Endothelial cell of umbilical vein (primary cell): ENCODE results near the gene RGSL1. TPM values are rescaled to one million over a fixed set of nuclear protein-coding genes. Genes with fewer than 3 reads are reported as not detected.

Experiments
- BruUV-seq: library from RNA; stranded (reverse); fragments of 400-500 nt; replicated peaks from 2 replicates; lab custom pipeline; 2021; lab: Mats Ljungman, UMichigan
- CTCF ChIA-PET: fragments of 300-600, 350-600 bp; sonication (Branson Sonifier 250); formaldehyde crosslinking; loops from one replicate; lab custom pipeline; 2021; ENCODE audit warnings: antibody characterized with exemption, inconsistent platforms; lab: Charles Lee
- POLR2A ChIA-PET: fragments of 300-600, 350-600 bp; sonication (Branson Sonifier 250); formaldehyde crosslinking; loops from one replicate; lab custom pipeline; 2021; ENCODE audit warnings: antibody characterized with exemption, inconsistent platforms; lab: Charles Lee
- DNase-seq: peaks from one replicate; pipeline ENCODE4 v3.0.0-alpha.2; 2011; ENCODE audit warnings: low read depth, low spot score
- FAIRE-seq: peaks from 2 replicates; lab custom pipeline; 2011; peaks lifted over from hg19 to GRCh38; lab: Jason Lieb, UNC
- H2AFZ ChIP-seq: 2 replicates; pipeline ENCODE4 v1.6.0; 2012; ENCODE audit warnings: low read depth, low read length, control low read depth, inconsistent platforms
- H3K27ac ChIP-seq: 2 replicates; pipeline ENCODE4 v1.5.1; 2011; ENCODE audit warnings: low read depth, mild to moderate bottlenecking, control low read depth, low read length, moderate library complexity; ENCODE audit not compliant: insufficient read depth
- H3K27me3 ChIP-seq, 2 experiments: 2 replicates each; pipeline versions ENCODE4 v1.6.0 to v1.6.1; 2011; ENCODE audit warnings: low read length in 2 of 2, mixed read lengths in 1 of 2; ENCODE audit not compliant: control insufficient read depth in 2 of 2, insufficient read depth in 2 of 2
- H3K36me3 ChIP-seq, 2 experiments: 2 replicates in 1 of 2; 3 replicates in 1 of 2; pipeline ENCODE4 v1.5.1; 2011; ENCODE audit warnings: low read length in 2 of 2, mild to moderate bottlenecking in 1 of 2, moderate library complexity in 1 of 2; ENCODE audit not compliant: control insufficient read depth in 2 of 2, insufficient read depth in 2 of 2; ENCODE audit errors: extremely low read depth in 1 of 2
- H3K4me1 ChIP-seq: 3 replicates; pipeline ENCODE4 v1.5.1; 2011; ENCODE audit warnings: mild to moderate bottlenecking, low read length; ENCODE audit not compliant: control insufficient read depth, insufficient read depth; ENCODE audit errors: extremely low read depth
- H3K4me2 ChIP-seq: 2 replicates; pipeline ENCODE4 v1.6.1; 2011; ENCODE audit warnings: low read length, control low read depth, mixed read lengths; ENCODE audit not compliant: insufficient read depth
- H3K4me3 ChIP-seq, 3 experiments: fragments of 200-600 bp in 1 of 3; sonication (generic), shearing (Covaris generic) in 1 of 3; replicated peaks in 1 of 3; 2 replicates each; pipeline ENCODE4 v1.5.1; 2011 to 2016; ENCODE audit warnings: control low read depth in 3 of 3, low read length in 3 of 3, mild to moderate bottlenecking in 2 of 3, inconsistent platforms in 1 of 3, low read depth in 1 of 3, moderate library complexity in 1 of 3; ENCODE audit not compliant: insufficient read depth in 1 of 3
- H3K79me2 ChIP-seq: 2 replicates; pipeline ENCODE4 v1.6.0; 2012; ENCODE audit warnings: low read length, inconsistent platforms; ENCODE audit not compliant: control insufficient read depth, insufficient read depth
- H3K9ac ChIP-seq: replicated peaks from 2 replicates; pipeline ENCODE3; 2011; ENCODE audit warnings: low read length, control low read depth; ENCODE audit not compliant: insufficient read depth; ENCODE audit errors: extremely low read depth
- H3K9me1 ChIP-seq: replicated peaks from 3 replicates; pipeline ENCODE4 v1.6.0; 2011; ENCODE audit warnings: mild to moderate bottlenecking, low read length; ENCODE audit not compliant: control insufficient read depth, insufficient read depth; ENCODE audit errors: extremely low read depth
- H3K9me3 ChIP-seq: replicated peaks from 2 replicates; pipeline ENCODE4 v1.5.1; 2012; ENCODE audit warnings: low read length, inconsistent platforms; ENCODE audit not compliant: control insufficient read depth, insufficient read depth
- H4K20me1 ChIP-seq: replicated peaks from 2 replicates; pipeline ENCODE3; 2011; ENCODE audit warnings: mild to moderate bottlenecking, low read length; ENCODE audit not compliant: control insufficient read depth, insufficient read depth; ENCODE audit errors: extremely low read depth
- EZH2 ChIP-seq: IDR thresholded peaks from 2 replicates; pipeline ENCODE4 v1.6.1; 2012; ENCODE audit warnings: borderline replicate concordance, low read depth, mild to moderate bottlenecking, moderate library complexity, low read length, inconsistent platforms; ENCODE audit not compliant: severe bottlenecking
- FOS ChIP-seq: IDR thresholded peaks from 2 replicates; pipeline ENCODE4 v1.6.1; 2011; ENCODE audit warnings: mild to moderate bottlenecking, low read length, moderate library complexity, borderline replicate concordance; ENCODE audit not compliant: insufficient read depth
- GATA2 ChIP-seq: IDR thresholded peaks from 2 replicates; pipeline ENCODE4 v1.7.0; 2011; ENCODE audit warnings: low read depth, mild to moderate bottlenecking, moderate library complexity, mixed read lengths, low read length; ENCODE audit not compliant: insufficient read length, insufficient read depth
- JUN ChIP-seq: IDR thresholded peaks from 2 replicates; pipeline ENCODE4 v1.6.1; 2011; ENCODE audit warnings: borderline replicate concordance, low read depth; ENCODE audit not compliant: insufficient read length, insufficient read depth
- MYC ChIP-seq: IDR thresholded peaks from one replicate; pipeline ENCODE4 v1.6.1; 2011; ENCODE audit warnings: mild to moderate bottlenecking, low read depth, low read length
- POLR2A ChIP-seq: IDR thresholded peaks from 2 replicates; pipeline ENCODE4 v1.6.1; 2012; ENCODE audit warnings: low read depth, mild to moderate bottlenecking, control low read depth, low read length
- POLR2AphosphoS5 ChIP-seq: IDR thresholded peaks from 2 replicates; pipeline ENCODE4 v1.6.1; 2012; ENCODE audit warnings: low read depth, mild to moderate bottlenecking, control low read depth, low read length, moderate library complexity; ENCODE audit not compliant: insufficient read depth
- dilution Hi-C: fragments of 300-500 bp; cut with MboI; formaldehyde crosslinking; loops from one replicate; pipeline ENCODE4 v1.15.0; 2019; ENCODE audit warnings: low sequenced_read_pairs; ENCODE audit not compliant: extremely low pct_ligation_motif_present
- intact Hi-C: fragments of 100-400 bp; cut with micrococcal nuclease; formaldehyde crosslinking; loops from one replicate; pipeline ENCODE4 v1.10.0; 2022
- polyA plus RNA-seq, 4 experiments: library from polyadenylated mRNA; depleted of rRNA in 3 of 4; stranded (reverse) in 3 of 4; unstranded in 1 of 4; fragments of >200 nt; gene quantifications; 2 replicates each; pipeline versions ENCODE4 v1.2.1 to v1.2.3, GENCODE V29; 2011 to 2012; ENCODE audit warnings: missing spikeins in 1 of 4
- total RNA-seq: library from RNA; stranded (reverse); gene quantifications from 2 replicates; pipeline ENCODE4 v1.2.3, GENCODE V29; 2021
- TF ChIP-seq, protein P1 (sequence below): IDR thresholded peaks from 2 replicates; pipeline ENCODE4 v1.6.1; 2011; ENCODE audit not compliant: insufficient read depth, insufficient read length
- TF ChIP-seq, protein P2 (sequence below), 2 donors: IDR thresholded peaks; 1 replicate in 1 of 2; 2 replicates in 1 of 2; pipeline ENCODE4 v1.5.1; 2011; ENCODE audit warnings: low read length in 2 of 2, mild to moderate bottlenecking in 2 of 2, moderate library complexity in 2 of 2, control low read depth in 1 of 2, inconsistent platforms in 1 of 2, low read depth in 1 of 2; ENCODE audit not compliant: insufficient read depth in 1 of 2; ENCODE audit errors: extremely low read depth in 1 of 2

The RGSL1 gene
- total and polyA plus RNA-seq, 2 donors (not counting 3 experiments of a cell fraction or from before 2014, with no cell fraction given) = not detected

DNA sequence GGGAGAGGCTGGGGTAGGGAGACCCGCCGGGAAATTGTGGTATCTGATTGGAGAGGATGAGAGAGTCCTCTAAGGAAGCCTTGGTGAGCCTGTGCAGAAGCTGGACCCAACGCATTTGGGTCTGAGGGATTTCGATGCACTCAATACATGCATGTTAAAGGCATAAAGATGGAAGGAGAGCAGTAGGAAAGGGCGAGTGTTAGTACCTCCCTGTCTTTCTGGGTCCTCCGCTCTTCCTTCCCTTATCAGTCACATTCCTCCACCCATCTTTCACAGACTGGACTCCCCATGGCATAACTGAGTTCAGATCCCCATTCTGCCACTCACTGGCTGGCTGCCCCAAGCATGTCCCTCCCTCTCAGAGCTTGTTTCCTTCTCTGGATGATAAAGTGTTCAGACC is 147.0 kb downstream of the RGSL1 start:
- Histone ChIP-seq H3K36me3 (no peaks in the 10 kb centered on the region), H4K20me1 (peaks cover 2% of the 10 kb centered on the region), H3K27ac (no peak overlapping the region), H3K9me1 (no peaks in the 10 kb centered on the region), H3K4me1 (no peaks in the 10 kb centered on the region), H3K9me3 (no peaks in the 10 kb centered on the region), H3K4me3 (no peak overlapping the region), H2AFZ (no peak overlapping the region), H3K4me2 (no peak overlapping the region), H3K79me2 (no peaks in the 10 kb centered on the region), H3K9ac (no peak overlapping the region), H3K27me3 (peaks cover 4 to 13% of the 10 kb centered on the region in 2 experiments)
- FAIRE-seq = no peak
- BruUV-seq = no TSS peak
- ChIA-PET CTCF (interaction anchor here (1.4 to 18.9 kb wide), 4 partner anchors 15 to 188 kb away, joined by 3 to 891 read pairs (median 23); partner anchors contain the start of gene NPL), POLR2A (no interaction called here)
- DNase-seq = no peak
- intact Hi-C loops = loop anchor here (5.0 kb wide), 2 partner anchors 150 to 510 kb away; no protein-coding TSS in a partner anchor
- dilution Hi-C loops = no loop called here
- TF ChIP-seq EZH2 (no peak), MYC (no peak), GATA2 (no peak), POLR2AphosphoS5 (no peak), JUN (no peak), FOS (no peak), POLR2A (no peak)
- TF ChIP-seq, protein P1, sequence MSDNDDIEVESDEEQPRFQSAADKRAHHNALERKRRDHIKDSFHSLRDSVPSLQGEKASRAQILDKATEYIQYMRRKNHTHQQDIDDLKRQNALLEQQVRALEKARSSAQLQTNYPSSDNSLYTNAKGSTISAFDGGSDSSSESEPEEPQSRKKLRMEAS = no peak
- TF ChIP-seq, protein P2, sequence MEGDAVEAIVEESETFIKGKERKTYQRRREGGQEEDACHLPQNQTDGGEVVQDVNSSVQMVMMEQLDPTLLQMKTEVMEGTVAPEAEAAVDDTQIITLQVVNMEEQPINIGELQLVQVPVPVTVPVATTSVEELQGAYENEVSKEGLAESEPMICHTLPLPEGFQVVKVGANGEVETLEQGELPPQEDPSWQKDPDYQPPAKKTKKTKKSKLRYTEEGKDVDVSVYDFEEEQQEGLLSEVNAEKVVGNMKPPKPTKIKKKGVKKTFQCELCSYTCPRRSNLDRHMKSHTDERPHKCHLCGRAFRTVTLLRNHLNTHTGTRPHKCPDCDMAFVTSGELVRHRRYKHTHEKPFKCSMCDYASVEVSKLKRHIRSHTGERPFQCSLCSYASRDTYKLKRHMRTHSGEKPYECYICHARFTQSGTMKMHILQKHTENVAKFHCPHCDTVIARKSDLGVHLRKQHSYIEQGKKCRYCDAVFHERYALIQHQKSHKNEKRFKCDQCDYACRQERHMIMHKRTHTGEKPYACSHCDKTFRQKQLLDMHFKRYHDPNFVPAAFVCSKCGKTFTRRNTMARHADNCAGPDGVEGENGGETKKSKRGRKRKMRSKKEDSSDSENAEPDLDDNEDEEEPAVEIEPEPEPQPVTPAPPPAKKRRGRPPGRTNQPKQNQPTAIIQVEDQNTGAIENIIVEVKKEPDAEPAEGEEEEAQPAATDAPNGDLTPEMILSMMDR (IDR thresholded peaks at IDR 0.05; ENCODE audit: extremely low read depth in 1 of 2, insufficient read depth in 1 of 2, low read depth in 1 of 2, low read length in 2 of 2) = no peak
